HEK293T (cell line): Measurements from ENCODE around the gene PEX1.
A peak's percentile ranks its signal among the peaks of the same experiment; 100 is the strongest.

Experiments
- CTCF ChIA-PET: fragments of 350-600 bp; formaldehyde crosslinking; extraction: SDS; loops from one replicate; lab custom pipeline; 2021; ENCODE audit warnings: antibody characterized with exemption, inconsistent platforms; lab: Yijun Ruan, JAX
- POLR2A ChIA-PET: fragments of 350-600 bp; formaldehyde crosslinking; extraction: SDS; loops from one replicate; lab custom pipeline; 2020; ENCODE audit warnings: antibody characterized with exemption, inconsistent platforms; lab: Yijun Ruan, JAX
- DNase-seq: peaks from one replicate; pipeline ENCODE4 v3.0.0; 2012; ENCODE audit warnings: mixed read lengths; ENCODE audit errors: extremely low spot score
- ARNT ChIP-seq: fragments of 450-650 bp; IDR thresholded peaks from 2 replicates; pipeline ENCODE4 v1.6.1; 2017; ENCODE audit warnings: mild to moderate bottlenecking
- BHLHE40 ChIP-seq: fragments of 450-650 bp; IDR thresholded peaks from 2 replicates; pipeline ENCODE4 v1.6.1; 2016; ENCODE audit warnings: mild to moderate bottlenecking, moderate library complexity, borderline replicate concordance
- CTBP1 ChIP-seq: fragments of 450-650 bp; IDR thresholded peaks from 2 replicates; pipeline ENCODE4 v1.6.1; 2016; ENCODE audit warnings: borderline replicate concordance
- ELF4 ChIP-seq: fragments of 450-650 bp; IDR thresholded peaks from 2 replicates; pipeline ENCODE4 v1.6.1; 2017; ENCODE audit warnings: antibody characterized with exemption
- FOXA1 ChIP-seq: fragments of 450-650 bp; IDR thresholded peaks from 2 replicates; pipeline ENCODE4 v1.6.1; 2016; ENCODE audit warnings: mild to moderate bottlenecking
- FOXK2 ChIP-seq: fragments of 450-650 bp; IDR thresholded peaks from 2 replicates; pipeline ENCODE4 v1.6.1; 2016; ENCODE audit warnings: mild to moderate bottlenecking
- FOXM1 ChIP-seq: fragments of 450-650 bp; IDR thresholded peaks from 2 replicates; pipeline ENCODE4 v1.6.1; 2017; ENCODE audit warnings: mild to moderate bottlenecking, borderline replicate concordance
- HDGF ChIP-seq: fragments of 450-650 bp; IDR thresholded peaks from 2 replicates; pipeline ENCODE4 v1.6.1; 2017; ENCODE audit warnings: antibody characterized with exemption, borderline replicate concordance
- L3MBTL2 ChIP-seq: fragments of 450-650 bp; conservative IDR thresholded peaks from 2 replicates; pipeline ENCODE4 v1.6.1; 2016; ENCODE audit warnings: mild to moderate bottlenecking
- LEF1 ChIP-seq: fragments of 450-650 bp; IDR thresholded peaks from 2 replicates; pipeline ENCODE4 v1.6.1; 2017; ENCODE audit warnings: mild to moderate bottlenecking, borderline replicate concordance
- NFRKB ChIP-seq: fragments of 450-650 bp; IDR thresholded peaks from 2 replicates; pipeline ENCODE4 v1.6.1; 2016; ENCODE audit warnings: mild to moderate bottlenecking, moderate library complexity
- SP1 ChIP-seq: fragments of 450-650 bp; IDR thresholded peaks from 2 replicates; pipeline ENCODE4 v1.6.1; 2017
- SUZ12 ChIP-seq: fragments of 450-650 bp; IDR thresholded peaks from 2 replicates; pipeline ENCODE4 v1.6.1; 2016; ENCODE audit warnings: mild to moderate bottlenecking
- TARDBP ChIP-seq: fragments of 450-650 bp; IDR thresholded peaks from 2 replicates; pipeline ENCODE4 v1.6.1; 2016
- ZNF384 ChIP-seq: fragments of 450-650 bp; IDR thresholded peaks from 2 replicates; pipeline ENCODE4 v1.6.1; 2016
- TF ChIP-seq, protein P1 (sequence below): fragments of 450-650 bp; IDR thresholded peaks from 2 replicates; pipeline ENCODE4 v1.6.1; 2016

Gene PEX1

DNA sequence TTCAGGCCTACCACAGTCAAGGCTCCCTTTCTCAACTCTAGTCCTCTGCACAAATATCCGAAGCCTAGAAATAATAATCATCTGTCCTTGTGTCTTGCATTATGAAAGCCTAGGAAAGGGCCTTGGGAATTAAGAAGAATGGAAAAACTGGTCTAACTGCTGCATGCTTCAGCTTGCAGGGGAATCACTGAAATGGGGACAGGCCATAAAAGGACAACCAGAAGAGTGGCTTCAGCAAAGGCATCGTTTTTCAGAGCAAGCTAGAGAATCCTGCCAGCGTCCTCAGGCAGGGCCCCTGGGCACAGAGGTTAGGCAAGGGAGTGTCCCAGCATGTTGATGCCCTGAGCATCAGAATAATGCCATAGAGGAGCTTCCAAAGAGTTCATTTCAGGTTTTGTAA, 63.8 kb downstream of the PEX1 start:
- ChIA-PET CTCF (no interaction called here), POLR2A (no interaction called here)
- TF ChIP-seq ZNF384 (no peak), SP1 (no peak), SUZ12 (no peak), ELF4 (no peak), FOXK2 (no peak), TARDBP (no peak), L3MBTL2 (no peak), BHLHE40 (no peak), ARNT (no peak)
- TF ChIP-seq, protein P1, sequence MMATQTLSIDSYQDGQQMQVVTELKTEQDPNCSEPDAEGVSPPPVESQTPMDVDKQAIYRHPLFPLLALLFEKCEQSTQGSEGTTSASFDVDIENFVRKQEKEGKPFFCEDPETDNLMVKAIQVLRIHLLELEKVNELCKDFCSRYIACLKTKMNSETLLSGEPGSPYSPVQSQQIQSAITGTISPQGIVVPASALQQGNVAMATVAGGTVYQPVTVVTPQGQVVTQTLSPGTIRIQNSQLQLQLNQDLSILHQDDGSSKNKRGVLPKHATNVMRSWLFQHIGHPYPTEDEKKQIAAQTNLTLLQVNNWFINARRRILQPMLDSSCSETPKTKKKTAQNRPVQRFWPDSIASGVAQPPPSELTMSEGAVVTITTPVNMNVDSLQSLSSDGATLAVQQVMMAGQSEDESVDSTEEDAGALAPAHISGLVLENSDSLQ = no peak
- DNase-seq = no peak

- ChIA-PET POLR2A (no interaction called here), CTCF (no interaction called here)
- DNase-seq = no peak
- TF ChIP-seq NFRKB (no peak), TARDBP (no peak), ARNT (no peak), L3MBTL2 (no peak), CTBP1 (no peak), HDGF (no peak), SP1 (no peak), ZNF384 (no peak), SUZ12 (no peak), BHLHE40 (no peak), FOXM1 (no peak), LEF1 (no peak), FOXK2 (no peak), ELF4 (no peak), FOXA1 (no peak)
- TF ChIP-seq, protein P1 = no peak
These were observed 65.8 kb downstream of the PEX1 start for GRCh38 chr7:92462560-92462959.

DNA sequence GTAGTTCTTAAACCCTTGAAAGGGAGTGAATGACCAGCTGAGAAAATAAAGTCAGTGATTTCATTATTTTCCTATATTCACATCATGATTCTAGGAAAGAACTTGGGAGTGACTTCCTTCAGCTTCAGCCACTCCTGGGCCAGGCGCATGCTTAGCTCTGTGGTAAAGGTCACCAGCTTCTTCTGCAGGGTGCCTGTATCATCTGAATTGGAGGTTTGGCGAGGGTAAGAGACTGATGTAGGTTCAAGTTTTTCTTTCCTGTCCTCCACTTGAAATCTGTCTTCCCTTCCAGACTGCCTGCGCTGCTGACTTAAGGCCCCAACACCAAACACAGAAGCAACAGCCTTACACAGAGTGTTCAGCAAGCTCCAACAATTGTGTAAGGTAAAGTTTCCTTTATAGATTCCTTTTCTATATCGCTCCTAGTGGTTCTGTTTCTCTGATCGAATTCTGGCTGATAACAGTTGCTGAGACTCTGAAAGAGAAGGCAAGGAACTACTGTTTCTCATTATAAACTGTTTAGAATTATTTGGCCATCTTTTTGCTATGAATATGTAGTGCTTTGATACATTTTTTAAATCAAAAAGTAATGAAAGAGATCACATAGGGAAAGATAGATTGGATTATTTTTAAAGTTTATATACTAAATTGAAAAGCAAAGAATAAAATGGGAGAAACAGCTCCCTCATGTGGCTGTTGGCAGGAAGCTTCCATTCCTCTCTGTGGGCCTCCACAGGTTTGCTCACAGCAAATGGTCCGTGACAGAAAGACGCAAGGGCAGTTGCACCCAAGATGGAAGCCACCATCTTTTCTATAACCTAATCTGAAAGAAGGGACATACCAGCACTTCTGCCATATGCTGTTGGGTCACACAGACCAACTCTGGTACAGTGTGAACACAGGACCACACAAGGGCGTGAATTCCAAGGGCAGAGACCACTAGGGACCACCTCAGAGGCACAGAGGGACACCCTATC, 67.0 kb downstream of the PEX1 start:
- CTCF ChIA-PET = interaction anchor here (0.5 to 1.9 kb wide), 9 partner anchors 9 to 473 kb away, joined by 3 to 9 read pairs (median 3); no protein-coding TSS in a partner anchor
- peak; percentile 69 for DNase-seq
- TF ChIP-seq NFRKB = no peak
- POLR2A ChIA-PET = interaction anchor here (1.1 to 2.1 kb wide), 2 partner anchors 13 to 216 kb away, joined by 5 to 20 read pairs; partner anchors contain the start of genes ANKIB1, GATAD1 and KRIT1

- ChIA-PET POLR2A (interaction anchor here (1.1 to 2.1 kb wide), 2 partner anchors 12 to 215 kb away, joined by 5 to 20 read pairs; partner anchors contain the start of genes ANKIB1, GATAD1 and KRIT1), CTCF (interaction anchor here (1.3 to 1.9 kb wide), 3 partner anchors 12 to 165 kb away, joined by 3 to 9 read pairs (median 6); no protein-coding TSS in a partner anchor)
- TF ChIP-seq HDGF = no peak
- TF ChIP-seq ELF4 = no peak
- no peak for TF ChIP-seq ZNF384
- TF ChIP-seq LEF1 = no peak
- TF ChIP-seq ARNT = no peak
- TF ChIP-seq, protein P1 = no peak
- TF ChIP-seq FOXM1 = no peak
- TF ChIP-seq L3MBTL2 = no peak
- TF ChIP-seq NFRKB = no peak
- no peak for TF ChIP-seq BHLHE40
- TF ChIP-seq TARDBP = no peak
- no peak for TF ChIP-seq SP1
- DNase-seq = no peak
These were observed 67.8 kb downstream of the PEX1 start for GRCh38 chr7:92460510-92460909.

GRCh38 chr7:92460109-92460508, 68.2 kb downstream of the PEX1 start:
- TF ChIP-seq L3MBTL2 = no peak
- TF ChIP-seq BHLHE40 = no peak
- TF ChIP-seq NFRKB = no peak
- TF ChIP-seq HDGF = no peak
- no peak for TF ChIP-seq TARDBP
- TF ChIP-seq, protein P1 = no peak
- no peak for TF ChIP-seq ZNF384
- TF ChIP-seq FOXK2 = no peak
- no peak for TF ChIP-seq SUZ12
- no peak for TF ChIP-seq FOXM1
- TF ChIP-seq ELF4 = no peak
- no peak for TF ChIP-seq LEF1
- no peak for TF ChIP-seq SP1
- no peak for TF ChIP-seq CTBP1
- TF ChIP-seq FOXA1 = no peak
- TF ChIP-seq ARNT = no peak
- ChIA-PET POLR2A (interaction anchor here (1.1 to 2.1 kb wide), 2 partner anchors 12 to 215 kb away, joined by 5 to 20 read pairs; partner anchors contain the start of genes ANKIB1, GATAD1 and KRIT1), CTCF (interaction anchor here (0.6 to 1.9 kb wide), 2 partner anchors 12 kb away, joined by 3 to 9 read pairs; no protein-coding TSS in a partner anchor)
- DNase-seq = no peak
